Upper lobe of left lung (tissue), 6 donors: ENCODE measurements around the gene PIGN. TPM values are rescaled to one million over a fixed set of nuclear protein-coding genes. Genes with fewer than 3 reads are reported as not detected.

Experiments
- ATAC-seq, 2 donors: fragments of 200-7000 bp; cut with Tn5 transposase; one replicate each; pipeline ENCODE4 v1.9.1; 2022; ENCODE audit warnings: mild to moderate bottlenecking in 2 of 2, moderate library complexity in 2 of 2; ENCODE audit not compliant: low FRiP score in 2 of 2
- DNase-seq, 2 donors: peaks; one replicate each; pipeline ENCODE4 v3.0.0-alpha.2; 2019 to 2020
- H3K27ac ChIP-seq, 4 donors: fragments of 200-600 bp; sonication (generic); one replicate each; pipeline ENCODE4 v1.5.1; 2016 to 2019
- H3K27me3 ChIP-seq, 4 donors: fragments of 200-600 bp; sonication (generic); one replicate each; pipeline ENCODE4 v1.5.1; 2017 to 2019
- H3K36me3 ChIP-seq, 4 donors: fragments of 200-600 bp; sonication (generic); one replicate each; pipeline ENCODE4 v1.5.1; 2016 to 2019
- H3K4me1 ChIP-seq, 4 donors: fragments of 200-600 bp; sonication (generic); one replicate each; pipeline ENCODE4 v1.5.1; 2018 to 2019
- H3K4me3 ChIP-seq, 4 donors: fragments of 200-600 bp; sonication (generic); one replicate each; pipeline ENCODE4 v1.5.1; 2017 to 2019; ENCODE audit warnings: mild to moderate bottlenecking in 2 of 4, moderate library complexity in 1 of 4
- H3K9me3 ChIP-seq, 4 donors: fragments of 200-600 bp; sonication (generic); one replicate each; pipeline ENCODE4 v1.5.1; 2018 to 2019
- CTCF ChIP-seq, 6 experiments: fragments of 450-650 bp in 4 of 6; fragments of 200-600 bp in 2 of 6; sonication (generic) in 2 of 6; IDR thresholded peaks; one replicate each; pipeline ENCODE4 v1.5.1; 2016 to 2019; ENCODE audit warnings: antibody characterized with exemption in 6 of 6
- EP300 ChIP-seq, 4 donors: sonication (generic); formaldehyde crosslinking; IDR thresholded peaks; one replicate each; pipeline ENCODE4 v1.5.1; 2017; ENCODE audit warnings: antibody characterized with exemption in 4 of 4, control low read depth in 2 of 4
- POLR2A ChIP-seq, 4 donors: fragments of 450-650 bp; IDR thresholded peaks; one replicate each; pipeline ENCODE4 v1.5.1; 2016 to 2017; ENCODE audit warnings: antibody characterized with exemption in 4 of 4, mild to moderate bottlenecking in 2 of 4
- POLR2AphosphoS5 ChIP-seq, 2 donors: sonication (generic); formaldehyde crosslinking; IDR thresholded peaks; one replicate each; pipeline ENCODE4 v1.5.1; 2017; ENCODE audit warnings: antibody characterized with exemption in 2 of 2
- WGBS, 2 donors: methylation state at CpG; one replicate each; pipeline ENCODE4 v1.1.5; 2017 to 2018; 5-methylcytosine and 5-hydroxymethylcytosine counted together
- total RNA-seq, 6 donors: library from RNA; depleted of rRNA in 4 of 6; stranded (reverse); fragments of >200 nt in 4 of 6; gene quantifications; one replicate each; pipeline versions ENCODE4 v1.1.0 to v1.2.1, GENCODE V29; 2016 to 2021
- donor health status: DM: no; HTN: no; CAD: no; lungs with moderate emphysema.
- donor health status: DM: no; HTN: yes; CAD: no; lungs with severe emphysema.

The PIGN gene
- total RNA-seq, 6 donors from 2014 or later = 16.9 to 36.2 (median 21.7) TPM

DNA sequence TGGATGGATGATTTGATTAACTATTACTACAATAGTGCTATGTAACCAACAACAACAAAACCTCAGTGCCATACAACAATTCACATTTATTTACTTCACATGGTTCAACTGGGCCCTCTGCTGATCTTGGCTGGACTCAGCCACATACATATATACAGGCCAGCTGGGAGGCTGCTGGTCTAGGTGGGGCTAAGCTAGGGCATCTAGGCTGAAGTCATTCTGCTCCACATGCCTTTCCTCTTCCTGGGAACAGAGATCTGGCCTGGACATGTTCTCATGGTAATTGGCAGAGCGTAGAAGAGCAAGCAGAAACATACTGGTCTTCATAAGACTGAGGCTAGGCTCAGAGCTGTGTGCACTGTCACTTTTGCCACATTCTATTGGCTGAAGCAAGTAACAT lies 191.2 kb downstream of the PIGN start:
- 73 to 100% methylated on average over 1 of the region's 1 CpG for WGBS, 2 donors
- TF ChIP-seq EP300 (IDR thresholded peaks at IDR 0.05) (no peak), POLR2A (IDR thresholded peaks at IDR 0.05) (no peak), POLR2AphosphoS5 (IDR thresholded peaks at IDR 0.05) (no peak), CTCF (IDR thresholded peaks at IDR 0.05) (no peak)
- no peaks in the 10 kb centered on the region for H3K27me3 ChIP-seq

GRCh38 chr18:61993831-61994230 lies 193.0 kb downstream of the PIGN start:
- ATAC-seq = no peak
- no peak for DNase-seq
- 90 to 97% methylated on average over 1 of the region's 1 CpG for WGBS, 2 donors

More for the DNA sequence above, 191.2 kb downstream of the PIGN start:
- ATAC-seq (no peak), DNase-seq (no peak)
- Histone ChIP-seq H3K9me3 (no peaks in the 10 kb centered on the region), H3K36me3 (no peaks in the 10 kb centered on the region), H3K27ac (no peak overlapping the region), H3K4me3 (no peak overlapping the region), H3K4me1 (peaks cover 5 to 16% (median 12%) of the 10 kb centered on the region in 4 donors)

DNA sequence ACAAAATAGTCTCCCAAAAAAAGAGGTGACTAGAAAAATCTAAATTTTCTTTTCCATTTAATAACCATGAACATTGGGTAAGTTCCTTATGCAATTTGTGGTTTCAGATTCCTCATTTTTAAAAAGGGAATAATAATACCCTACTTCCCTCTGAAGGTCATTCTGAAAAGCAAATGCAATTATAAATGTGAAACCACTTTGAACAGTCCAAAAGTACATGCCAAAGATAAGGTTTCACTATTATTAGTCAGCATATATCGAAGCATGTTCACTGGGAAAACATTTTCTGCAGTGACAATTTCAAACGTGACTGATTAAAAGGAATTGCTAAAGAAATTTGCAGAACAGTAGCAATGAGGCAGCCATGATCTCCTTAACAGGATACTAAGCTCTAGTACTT lies 193.9 kb downstream of the PIGN start:
- peaks cover 5 to 16% (median 12%) of the 10 kb centered on the region in 4 donors for H3K4me1 ChIP-seq
- TF ChIP-seq POLR2A (IDR thresholded peaks at IDR 0.05) (no peak), EP300 (IDR thresholded peaks at IDR 0.05) (no peak), POLR2AphosphoS5 (IDR thresholded peaks at IDR 0.05) (no peak), CTCF (IDR thresholded peaks at IDR 0.05) (no peak)
- H3K27ac ChIP-seq = no peak overlapping the region
- no peaks in the 10 kb centered on the region for H3K27me3 ChIP-seq
- H3K36me3 ChIP-seq = no peaks in the 10 kb centered on the region
- H3K9me3 ChIP-seq = no peaks in the 10 kb centered on the region
- 4 to 9% methylated on average over 2 of the region's 2 CpGs for WGBS, 2 donors
- peak in 1 of 2 donors; percentile 58 for ATAC-seq
- H3K4me3 ChIP-seq = no peak overlapping the region
- no peak for DNase-seq

More at GRCh38 chr18:61993831-61994230, 193.0 kb downstream of the PIGN start:
- Histone ChIP-seq H3K4me3 (no peak overlapping the region), H3K9me3 (no peaks in the 10 kb centered on the region), H3K4me1 (peaks cover 5 to 16% (median 12%) of the 10 kb centered on the region in 4 donors), H3K27me3 (no peaks in the 10 kb centered on the region), H3K36me3 (no peaks in the 10 kb centered on the region), H3K27ac (no peak overlapping the region)
- TF ChIP-seq EP300 (IDR thresholded peaks at IDR 0.05) (no peak), POLR2AphosphoS5 (IDR thresholded peaks at IDR 0.05) (no peak), CTCF (IDR thresholded peaks at IDR 0.05) (no peak), POLR2A (IDR thresholded peaks at IDR 0.05) (no peak)

DNA sequence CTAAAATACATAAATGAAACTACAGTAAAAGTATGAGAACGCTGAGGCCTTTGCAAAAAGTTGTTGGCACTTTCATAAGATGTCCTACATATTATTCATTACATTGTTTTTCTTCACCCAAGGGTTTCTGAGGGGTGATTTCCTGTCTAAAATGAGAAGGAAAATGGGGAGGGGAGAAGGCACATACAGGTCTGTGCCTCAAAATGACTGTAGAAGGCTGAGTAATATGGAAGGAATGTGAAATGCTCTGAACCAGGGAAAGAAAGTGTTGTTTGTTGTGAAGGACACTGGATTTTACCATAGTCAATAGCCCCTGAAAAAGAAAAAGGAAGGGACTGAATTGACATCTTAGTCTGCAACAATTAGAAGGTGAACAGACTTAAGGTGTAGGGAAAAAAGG lies 194.6 kb downstream of the PIGN start:
- Histone ChIP-seq H3K27me3 (no peaks in the 10 kb centered on the region), H3K27ac (no peak overlapping the region), H3K4me1 (peaks cover 5 to 16% (median 12%) of the 10 kb centered on the region in 4 donors), H3K36me3 (no peaks in the 10 kb centered on the region), H3K9me3 (no peaks in the 10 kb centered on the region), H3K4me3 (no peak overlapping the region)
- ATAC-seq (no peak), DNase-seq (no peak)
- TF ChIP-seq EP300 (IDR thresholded peaks at IDR 0.05) (no peak), CTCF (IDR thresholded peaks at IDR 0.05) (no peak), POLR2AphosphoS5 (IDR thresholded peaks at IDR 0.05) (no peak), POLR2A (IDR thresholded peaks at IDR 0.05) (no peak)
- WGBS, 2 donors = 39 to 53% methylated on average over 1 of the region's 1 CpG

DNA sequence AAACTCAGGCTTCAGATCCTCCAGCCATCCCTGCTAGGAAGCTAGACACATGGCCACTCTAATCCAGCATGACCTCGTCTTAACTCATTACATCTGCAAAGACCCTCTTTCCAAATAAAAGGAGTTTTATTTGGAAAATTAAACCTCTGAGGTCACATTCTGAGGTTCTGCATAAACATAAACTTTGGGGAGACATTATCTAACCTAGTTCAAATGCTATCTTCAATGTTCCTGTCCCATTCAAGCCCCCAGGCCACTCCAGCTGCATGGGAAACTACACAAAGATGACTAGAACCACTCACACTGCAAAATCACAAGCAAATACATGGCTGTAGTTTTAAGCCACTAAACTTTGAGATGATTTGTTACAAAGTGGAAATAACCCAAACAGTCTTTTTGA lies 195.0 kb downstream of the PIGN start:
- no peak for ATAC-seq
- no peaks in the 10 kb centered on the region for H3K9me3 ChIP-seq
- 92 to 100% methylated on average over 1 of the region's 1 CpG for WGBS, 2 donors

More for the DNA sequence above, 195.0 kb downstream of the PIGN start:
- Histone ChIP-seq H3K4me1 (peaks cover 5 to 16% (median 12%) of the 10 kb centered on the region in 4 donors), H3K27me3 (no peaks in the 10 kb centered on the region), H3K36me3 (no peaks in the 10 kb centered on the region), H3K27ac (no peak overlapping the region), H3K4me3 (no peak overlapping the region)
- TF ChIP-seq POLR2A (IDR thresholded peaks at IDR 0.05) = no peak
- TF ChIP-seq CTCF (IDR thresholded peaks at IDR 0.05) = no peak
- no peak for TF ChIP-seq EP300 (IDR thresholded peaks at IDR 0.05)
- TF ChIP-seq POLR2AphosphoS5 (IDR thresholded peaks at IDR 0.05) = no peak
- DNase-seq = no peak
